Aorta (tissue), 4 donors: ENCODE data around the gene OR52E1. TPM values are rescaled to one million over a fixed set of nuclear protein-coding genes. Genes with fewer than 3 reads are reported as not detected.

Experiments
- polyA plus RNA-seq, 2 donors: library from polyadenylated mRNA; stranded (reverse); fragments of 200-250 nt; gene quantifications; one replicate each; pipeline ENCODE4 v1.2.3, GENCODE V29; 2013
- total RNA-seq, 2 donors: library from RNA; stranded (reverse); fragmentation: NEBNext Ultra II Directional; extraction: Animal tissue kit (Norgen Biotek cat#: 25700); gene quantifications; one replicate each; pipeline ENCODE4 v1.2.1, GENCODE V29; 2021
- donor health status: healthy with polysubstance abuse.
- donor health status: Bipolar disorder and iron deficiency.
- donor health status: DM: no; HTN: no; CAD: no.
- donor health status: DM: yes; HTN: yes; CAD: no.

Gene OR52E1
- total and polyA plus RNA-seq, 4 donors = not detected

Other genes with a start within 250 kb of the OR52E1 start
- not detected for gene OR51F2, start 248.3 kb upstream of the OR52E1 start, total RNA-seq
- gene OR51F2, start 248.3 kb upstream of the OR52E1 start, polyA plus RNA-seq = under 1 TPM in 1 of 2 donors, not detected in 1; 0.50 TPM
- not detected for gene OR51S1, start 220.4 kb upstream of the OR52E1 start, total RNA-seq
- not detected for gene OR51S1, start 220.4 kb upstream of the OR52E1 start, polyA plus RNA-seq
- gene OR51T1, start 187.7 kb upstream of the OR52E1 start, total RNA-seq = not detected
- not detected for gene OR51T1, start 187.7 kb upstream of the OR52E1 start, polyA plus RNA-seq
- not detected for gene OR51A7, start 165.8 kb upstream of the OR52E1 start, total RNA-seq
- gene OR51A7, start 165.8 kb upstream of the OR52E1 start, polyA plus RNA-seq = not detected
- not detected for gene OR51G2, start 150.2 kb upstream of the OR52E1 start, total RNA-seq
- gene OR51G2, start 150.2 kb upstream of the OR52E1 start, polyA plus RNA-seq = not detected
- gene OR51G1, start 145.2 kb upstream of the OR52E1 start, total RNA-seq = not detected
- gene OR51G1, start 145.2 kb upstream of the OR52E1 start, polyA plus RNA-seq = not detected
- gene OR51A4, start 122.0 kb upstream of the OR52E1 start, total RNA-seq = not detected
- gene OR51A4, start 122.0 kb upstream of the OR52E1 start, polyA plus RNA-seq = not detected
- not detected for gene OR51A2, start 113.9 kb upstream of the OR52E1 start, total RNA-seq
- not detected for gene OR51A2, start 113.9 kb upstream of the OR52E1 start, polyA plus RNA-seq
- gene OR51L1, start 74.7 kb upstream of the OR52E1 start, total RNA-seq = not detected
- gene OR51L1, start 74.7 kb upstream of the OR52E1 start, polyA plus RNA-seq = not detected
- not detected for gene OR52J3, start 23.0 kb upstream of the OR52E1 start, total RNA-seq
- gene OR52J3, start 23.0 kb upstream of the OR52E1 start, polyA plus RNA-seq = not detected
- gene OR52E2, start 9.9 kb upstream of the OR52E1 start, total RNA-seq = not detected
- gene OR52E2, start 9.9 kb upstream of the OR52E1 start, polyA plus RNA-seq = not detected
- not detected for gene OR52A5, start 68.8 kb downstream of the OR52E1 start, total RNA-seq
- gene OR52A5, start 68.8 kb downstream of the OR52E1 start, polyA plus RNA-seq = not detected
- gene OR52A1, start 85.2 kb downstream of the OR52E1 start, total RNA-seq = not detected
- not detected for gene OR52A1, start 85.2 kb downstream of the OR52E1 start, polyA plus RNA-seq
- gene OR51V1, start 131.1 kb downstream of the OR52E1 start, total RNA-seq = not detected
- gene OR51V1, start 131.1 kb downstream of the OR52E1 start, polyA plus RNA-seq = not detected
- gene HBB, start 157.5 kb downstream of the OR52E1 start, total RNA-seq = 1,000 to 10,000 TPM in 1 of 2 donors, 100 to 1,000 TPM in 1; 649 to 2,087 TPM
- gene HBB, start 157.5 kb downstream of the OR52E1 start, polyA plus RNA-seq = 10 to 100 TPM; 12.6 to 26.3 TPM
- gene HBD, start 164.9 kb downstream of the OR52E1 start, total RNA-seq = 1 to 10 TPM in 1 of 2 donors, not detected in 1; 8.4 TPM
- gene HBD, start 164.9 kb downstream of the OR52E1 start, polyA plus RNA-seq = not detected
- gene HBG1, start 180.3 kb downstream of the OR52E1 start, total RNA-seq = not detected
- not detected for gene HBG1, start 180.3 kb downstream of the OR52E1 start, polyA plus RNA-seq
- gene HBG2, start 185.2 kb downstream of the OR52E1 start, total RNA-seq = under 1 TPM in 1 of 2 donors, not detected in 1; 0.78 TPM
- under 1 TPM in 1 of 2 donors, not detected in 1; 0.23 TPM for gene HBG2, start 185.2 kb downstream of the OR52E1 start, polyA plus RNA-seq
- not detected for gene HBE1, start 200.4 kb downstream of the OR52E1 start, total RNA-seq
- gene HBE1, start 200.4 kb downstream of the OR52E1 start, polyA plus RNA-seq = not detected
- not detected for gene OR51B4, start 232.4 kb downstream of the OR52E1 start, total RNA-seq
- gene OR51B4, start 232.4 kb downstream of the OR52E1 start, polyA plus RNA-seq = not detected